Liver (tissue), 9 donors: Measurements from ENCODE around the gene SPTB. TPM values are rescaled to one million over a fixed set of nuclear protein-coding genes. Genes with fewer than 3 reads are reported as not detected.

Experiments
- DNase-seq: peaks from one replicate; pipeline ENCODE4 v3.0.0-alpha.2; 2017; ENCODE audit warnings: low spot score
- H3K27ac ChIP-seq, 2 donors: one replicate each; pipeline ENCODE4 v1.7.0; 2013; ENCODE audit warnings: inconsistent platforms in 2 of 2, low read length in 2 of 2, control low read depth in 1 of 2, low read depth in 1 of 2, mild to moderate bottlenecking in 1 of 2
- H3K27me3 ChIP-seq, 4 donors: one replicate each; pipeline versions ENCODE4 v1.6.1 to v1.7.0; 2013; ENCODE audit warnings: low read length in 3 of 4, inconsistent platforms in 1 of 4, mild to moderate bottlenecking in 1 of 4, moderate library complexity in 1 of 4; ENCODE audit not compliant: control insufficient read depth in 4 of 4, insufficient read depth in 4 of 4
- H3K36me3 ChIP-seq, 4 donors: one replicate each; pipeline versions ENCODE4 v1.6.1 to v1.7.0; 2013; ENCODE audit warnings: low read length in 3 of 4, mild to moderate bottlenecking in 3 of 4, low read depth in 1 of 4, moderate library complexity in 1 of 4; ENCODE audit not compliant: control insufficient read depth in 4 of 4, insufficient read depth in 3 of 4
- H3K4me1 ChIP-seq, 4 donors: one replicate each; pipeline versions ENCODE4 v1.6.1 to v1.7.0; 2013; ENCODE audit warnings: low read length in 3 of 4, mild to moderate bottlenecking in 3 of 4, moderate library complexity in 1 of 4; ENCODE audit not compliant: control insufficient read depth in 4 of 4, insufficient read depth in 4 of 4
- H3K4me3 ChIP-seq, 3 donors: one replicate each; pipeline versions ENCODE4 v1.6.1 to v1.7.0; 2013; ENCODE audit warnings: low read length in 3 of 3, control low read depth in 1 of 3, low read depth in 1 of 3, mild to moderate bottlenecking in 1 of 3
- H3K9ac ChIP-seq, 2 donors: one replicate each; pipeline ENCODE4 v1.7.0; 2013; ENCODE audit warnings: low read length in 2 of 2, mild to moderate bottlenecking in 2 of 2, moderate library complexity in 2 of 2, control low read depth in 1 of 2, low read depth in 1 of 2
- H3K9me3 ChIP-seq, 4 donors: one replicate each; pipeline versions ENCODE4 v1.6.1 to v1.7.0; 2013; ENCODE audit warnings: low read length in 3 of 4; ENCODE audit not compliant: control insufficient read depth in 4 of 4
- EGR1 ChIP-seq, 2 donors: IDR thresholded peaks; 2 replicates each; pipeline ENCODE4 v1.6.1; 2016 to 2018; ENCODE audit warnings: antibody characterized with exemption in 2 of 2, low read depth in 2 of 2
- FOXA1 ChIP-seq: IDR thresholded peaks from 2 replicates; pipeline ENCODE4 v1.6.1; 2016; ENCODE audit warnings: antibody characterized with exemption
- GABPA ChIP-seq, 2 donors: IDR thresholded peaks in 1 of 2; conservative IDR thresholded peaks in 1 of 2; 2 replicates each; pipeline ENCODE4 v1.6.1; 2016; ENCODE audit warnings: antibody characterized with exemption in 2 of 2, mild to moderate bottlenecking in 1 of 2, moderate library complexity in 1 of 2
- HNF4A ChIP-seq, 2 donors: conservative IDR thresholded peaks; 2 replicates each; pipeline ENCODE4 v1.6.1; 2016; ENCODE audit warnings: antibody characterized with exemption in 2 of 2, mild to moderate bottlenecking in 2 of 2
- HNF4G ChIP-seq: IDR thresholded peaks from 2 replicates; pipeline ENCODE4 v1.6.1; 2016; ENCODE audit warnings: antibody characterized with exemption
- JUND ChIP-seq, 2 donors: IDR thresholded peaks; 2 replicates each; pipeline ENCODE4 v1.6.1; 2016; ENCODE audit warnings: antibody characterized with exemption in 2 of 2
- MAX ChIP-seq: IDR thresholded peaks from 2 replicates; pipeline ENCODE4 v1.6.1; 2016; ENCODE audit warnings: antibody characterized with exemption
- NR2F2 ChIP-seq: IDR thresholded peaks from 2 replicates; pipeline ENCODE4 v1.6.1; 2016; ENCODE audit warnings: antibody characterized with exemption
- RAD21 ChIP-seq, 2 donors: IDR thresholded peaks; 2 replicates each; pipeline ENCODE4 v1.6.1; 2016; ENCODE audit warnings: antibody characterized with exemption in 2 of 2, mild to moderate bottlenecking in 2 of 2
- REST ChIP-seq: IDR thresholded peaks from 2 replicates; pipeline ENCODE4 v1.6.1; 2016; ENCODE audit warnings: antibody characterized with exemption, mild to moderate bottlenecking
- RXRA ChIP-seq, 2 donors: IDR thresholded peaks; 2 replicates each; pipeline ENCODE4 v1.6.1; 2017 to 2018; ENCODE audit warnings: antibody characterized with exemption in 2 of 2, mild to moderate bottlenecking in 1 of 2
- SP1 ChIP-seq: IDR thresholded peaks from 2 replicates; pipeline ENCODE4 v1.6.1; 2018; ENCODE audit warnings: antibody characterized with exemption, mild to moderate bottlenecking
- TAF1 ChIP-seq: conservative IDR thresholded peaks from 2 replicates; pipeline ENCODE4 v1.6.1; 2016; ENCODE audit warnings: antibody characterized with exemption, mild to moderate bottlenecking
- YY1 ChIP-seq: IDR thresholded peaks from 2 replicates; pipeline ENCODE4 v1.6.1; 2016; ENCODE audit warnings: antibody characterized with exemption, mild to moderate bottlenecking
- WGBS: extraction: QIAGEN DNeasy Blood & Tissue Kit; methylation state at CpG from one replicate; pipeline ENCODE4 v1.1.7; 2013; 5-methylcytosine and 5-hydroxymethylcytosine counted together
- polyA plus RNA-seq, 2 donors: library from polyadenylated mRNA; stranded (reverse) in 1 of 2; unstranded in 1 of 2; fragments of 200-250 nt in 1 of 2; fragments of >200 nt in 1 of 2; fragmentation: Nextera tagmentation in 1 of 2; extraction: Ambion mirVana in 1 of 2; gene quantifications; one replicate each; pipeline versions ENCODE4 v1.2.1 to v1.2.3, GENCODE V29; 2013 to 2015
- total RNA-seq, 2 donors: library from RNA; depleted of rRNA; stranded (reverse); fragments of >200 nt; gene quantifications; one replicate each; pipeline ENCODE4 v1.2.3, GENCODE V29; 2014
- TF ChIP-seq, protein P1 (sequence below): IDR thresholded peaks from 2 replicates; pipeline ENCODE4 v1.6.1; 2016; ENCODE audit warnings: antibody characterized with exemption
- TF ChIP-seq, protein P2 (sequence below): IDR thresholded peaks from 2 replicates; pipeline ENCODE4 v1.6.1; 2016; ENCODE audit warnings: antibody characterized with exemption
- donor health status: healthy.
- donor health status: healthy.
- donor health status: healthy.
- donor health status: healthy.
- donor health status: healthy.

Gene SPTB
- total and polyA plus RNA-seq, 4 donors: 0.12 to 332 (median 0.26) TPM

- no peaks in the 10 kb centered on the region for H3K27me3 ChIP-seq
- peaks cover 0 to 9% (median 4%) of the 10 kb centered on the region in 4 donors for H3K4me1 ChIP-seq
- H3K4me3 ChIP-seq: no peak overlapping the region
- no peak for DNase-seq
- H3K27ac ChIP-seq: no peak overlapping the region
- H3K36me3 ChIP-seq: no peaks in the 10 kb centered on the region
- TF ChIP-seq TAF1: no peak
- TF ChIP-seq RAD21 (IDR thresholded peaks at IDR 0.05): no peak
- TF ChIP-seq SP1: no peak
- no peak overlapping the region for H3K9ac ChIP-seq
- no peaks in the 10 kb centered on the region for H3K9me3 ChIP-seq
- 74% methylated on average over 18 of the region's 18 CpGs for WGBS
Observed at GRCh38 chr14:64763801-64764621, 115.7 kb downstream of the SPTB start.

GRCh38 chr14:64763085-64763782 is 116.5 kb downstream of the SPTB start:
- no peak for TF ChIP-seq RXRA (IDR thresholded peaks at IDR 0.05)
- no peak for TF ChIP-seq HNF4G
- TF ChIP-seq, protein P1, sequence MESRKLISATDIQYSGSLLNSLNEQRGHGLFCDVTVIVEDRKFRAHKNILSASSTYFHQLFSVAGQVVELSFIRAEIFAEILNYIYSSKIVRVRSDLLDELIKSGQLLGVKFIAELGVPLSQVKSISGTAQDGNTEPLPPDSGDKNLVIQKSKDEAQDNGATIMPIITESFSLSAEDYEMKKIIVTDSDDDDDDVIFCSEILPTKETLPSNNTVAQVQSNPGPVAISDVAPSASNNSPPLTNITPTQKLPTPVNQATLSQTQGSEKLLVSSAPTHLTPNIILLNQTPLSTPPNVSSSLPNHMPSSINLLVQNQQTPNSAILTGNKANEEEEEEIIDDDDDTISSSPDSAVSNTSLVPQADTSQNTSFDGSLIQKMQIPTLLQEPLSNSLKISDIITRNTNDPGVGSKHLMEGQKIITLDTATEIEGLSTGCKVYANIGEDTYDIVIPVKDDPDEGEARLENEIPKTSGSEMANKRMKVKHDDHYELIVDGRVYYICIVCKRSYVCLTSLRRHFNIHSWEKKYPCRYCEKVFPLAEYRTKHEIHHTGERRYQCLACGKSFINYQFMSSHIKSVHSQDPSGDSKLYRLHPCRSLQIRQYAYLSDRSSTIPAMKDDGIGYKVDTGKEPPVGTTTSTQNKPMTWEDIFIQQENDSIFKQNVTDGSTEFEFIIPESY: no peak
- TF ChIP-seq TAF1: no peak
- TF ChIP-seq HNF4A (conservative IDR thresholded peaks at IDR 0.05): no peak
- TF ChIP-seq REST: no peak
- TF ChIP-seq EGR1 (IDR thresholded peaks at IDR 0.05; ENCODE audit: low read depth in 2 of 2): no peak
- TF ChIP-seq FOXA1: no peak
- no peak for TF ChIP-seq RAD21 (IDR thresholded peaks at IDR 0.05)
- no peak for TF ChIP-seq MAX
- TF ChIP-seq JUND (IDR thresholded peaks at IDR 0.05): no peak
- TF ChIP-seq NR2F2: no peak
- TF ChIP-seq GABPA (IDR thresholded peaks at IDR 0.05 in 1 of 2, conservative IDR thresholded peaks at IDR 0.05 in 1 of 2): no peak
- TF ChIP-seq, protein P2, sequence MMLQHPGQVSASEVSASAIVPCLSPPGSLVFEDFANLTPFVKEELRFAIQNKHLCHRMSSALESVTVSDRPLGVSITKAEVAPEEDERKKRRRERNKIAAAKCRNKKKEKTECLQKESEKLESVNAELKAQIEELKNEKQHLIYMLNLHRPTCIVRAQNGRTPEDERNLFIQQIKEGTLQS: no peak
- TF ChIP-seq YY1: no peak
- H3K27me3 ChIP-seq: no peaks in the 10 kb centered on the region
- no peak overlapping the region for H3K27ac ChIP-seq
- no peak for DNase-seq
- H3K36me3 ChIP-seq: no peaks in the 10 kb centered on the region
- H3K4me3 ChIP-seq: no peak overlapping the region
- no peaks in the 10 kb centered on the region for H3K9me3 ChIP-seq
- H3K9ac ChIP-seq: no peak overlapping the region
- H3K4me1 ChIP-seq: peaks cover 0 to 10% (median 4%) of the 10 kb centered on the region in 4 donors
- 88% methylated on average over 11 of the region's 11 CpGs for WGBS
